ENCODE measurements around the gene GJB3. TPM values are rescaled to one million over a fixed set of nuclear protein-coding genes. Genes with fewer than 3 reads are reported as not detected.

The GJB3 gene
- total and polyA plus RNA-seq, 5 experiments from 2014 or later = not detected

- no peaks in the 10 kb centered on the region for H3K9me3 Mint-ChIP-seq
- H3K27me3 Mint-ChIP-seq = peaks cover 0 to 16% (median 3%) of the 10 kb centered on the region in 5 donors
- H3K4me3 Mint-ChIP-seq = no peak overlapping the region
- DNase-seq (no peak), ATAC-seq (no peak)
- POLR2A ChIA-PET = no interaction called here
- H3K4me1 Mint-ChIP-seq = peaks cover 0 to 2% (median 0%) of the 10 kb centered on the region in 4 donors
- H3K27ac Mint-ChIP-seq = no peak overlapping the region
- H3K36me3 Mint-ChIP-seq = no peaks in the 10 kb centered on the region
Observed at GRCh38 chr1:34747638-34747941, 33.4 kb upstream of the GJB3 start.

GRCh38 chr1:34749992-34750391 lies 31.0 kb upstream of the GJB3 start:
- ATAC-seq (no peak), DNase-seq (no peak)
- Mint-ChIP-seq H3K9me3 (no peaks in the 10 kb centered on the region), H3K27ac (peak overlapping the region in 1 of 10 donors; percentile 26), H3K27me3 (peaks cover 0 to 16% (median 7%) of the 10 kb centered on the region in 5 donors), H3K36me3 (no peaks in the 10 kb centered on the region), H3K4me3 (no peak overlapping the region), H3K4me1 (no peaks in the 10 kb centered on the region)
- POLR2A ChIA-PET = no interaction called here

GRCh38 chr1:34750610-34751009 lies 30.4 kb upstream of the GJB3 start:
- H3K9me3 Mint-ChIP-seq = no peaks in the 10 kb centered on the region
- ATAC-seq (no peak), DNase-seq (no peak)
- no peak overlapping the region for H3K4me3 Mint-ChIP-seq
- POLR2A ChIA-PET = no interaction called here
- no peaks in the 10 kb centered on the region for H3K4me1 Mint-ChIP-seq
- H3K36me3 Mint-ChIP-seq = no peaks in the 10 kb centered on the region
- peaks cover 0 to 16% (median 7%) of the 10 kb centered on the region in 5 donors for H3K27me3 Mint-ChIP-seq
- no peak overlapping the region for H3K27ac Mint-ChIP-seq

- H3K4me1 Mint-ChIP-seq = no peaks in the 10 kb centered on the region
- DNase-seq = no peak
- no peaks in the 10 kb centered on the region for H3K36me3 Mint-ChIP-seq
- H3K9me3 Mint-ChIP-seq = no peaks in the 10 kb centered on the region
- no peak for ATAC-seq
- H3K27ac Mint-ChIP-seq = no peak overlapping the region
- H3K4me3 Mint-ChIP-seq = no peak overlapping the region
- peaks cover 0 to 13% (median 2%) of the 10 kb centered on the region in 5 donors for H3K27me3 Mint-ChIP-seq
- POLR2A ChIA-PET = no interaction called here
Observed at GRCh38 chr1:34753163-34753562, 27.9 kb upstream of the GJB3 start.

- peak within 1 kb of the TSS in 1 of 10 donors; percentile 27 for H3K27ac Mint-ChIP-seq
Observed at GRCh38 chr1:34754964-34755637, 25.9 kb upstream of the GJB3 start, which contains the start of gene GJB5. TSS of gene GJB5 (plus strand) at chr1:34755047. CDS start at chr1:34757331, 2,284 bp downstream.

DNA sequence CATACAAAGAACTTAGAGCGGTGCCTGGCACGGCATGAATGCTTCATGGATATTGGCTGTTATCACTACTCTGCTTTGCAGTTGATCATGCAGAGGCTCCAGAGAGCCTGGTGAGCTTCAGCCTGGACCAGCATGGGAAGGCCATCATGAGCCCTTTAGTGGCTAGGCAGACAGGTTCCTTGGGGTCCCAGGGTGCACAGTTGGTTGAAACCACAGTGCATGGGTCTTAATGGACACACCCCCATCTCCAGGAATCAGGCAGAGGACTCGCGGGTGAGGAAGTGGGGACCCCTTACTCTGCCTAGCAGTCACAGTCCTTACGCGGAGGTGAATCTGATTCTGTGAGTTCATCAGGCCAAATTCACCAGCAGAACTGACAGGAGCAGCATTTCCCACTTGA lies 25.1 kb upstream of the GJB3 start:
- H3K36me3 Mint-ChIP-seq = no peaks in the 10 kb centered on the region
- peaks cover 0 to 20% (median 0%) of the 10 kb centered on the region in 5 donors for H3K27me3 Mint-ChIP-seq
- ATAC-seq = no peak
- H3K27ac Mint-ChIP-seq = no peak overlapping the region
- no peaks in the 10 kb centered on the region for H3K9me3 Mint-ChIP-seq
- no peak for DNase-seq
- H3K4me1 Mint-ChIP-seq = no peaks in the 10 kb centered on the region
- H3K4me3 Mint-ChIP-seq = no peak overlapping the region
- POLR2A ChIA-PET = no interaction called here

More at GRCh38 chr1:34754964-34755637, 25.9 kb upstream of the GJB3 start, which contains the start of gene GJB5:
- Mint-ChIP-seq H3K4me1 (no peaks in the 10 kb centered on the region), H3K27me3 (peaks cover 0 to 18% (median 0%) of the 10 kb centered on the region in 5 donors), H3K9me3 (no peaks in the 10 kb centered on the region), H3K36me3 (no peaks in the 10 kb centered on the region), H3K4me3 (no peak within 1 kb of the TSS)
- no peak for DNase-seq
- ATAC-seq = no peak
- POLR2A ChIA-PET = no interaction called here

DNA sequence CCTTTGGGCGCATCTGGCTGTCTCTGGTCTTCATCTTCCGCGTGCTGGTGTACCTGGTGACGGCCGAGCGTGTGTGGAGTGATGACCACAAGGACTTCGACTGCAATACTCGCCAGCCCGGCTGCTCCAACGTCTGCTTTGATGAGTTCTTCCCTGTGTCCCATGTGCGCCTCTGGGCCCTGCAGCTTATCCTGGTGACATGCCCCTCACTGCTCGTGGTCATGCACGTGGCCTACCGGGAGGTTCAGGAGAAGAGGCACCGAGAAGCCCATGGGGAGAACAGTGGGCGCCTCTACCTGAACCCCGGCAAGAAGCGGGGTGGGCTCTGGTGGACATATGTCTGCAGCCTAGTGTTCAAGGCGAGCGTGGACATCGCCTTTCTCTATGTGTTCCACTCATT lies 23.6 kb upstream of the GJB3 start:
- H3K27ac Mint-ChIP-seq = no peak overlapping the region
- ATAC-seq (no peak), DNase-seq (no peak)
- no peaks in the 10 kb centered on the region for H3K9me3 Mint-ChIP-seq
- no peaks in the 10 kb centered on the region for H3K36me3 Mint-ChIP-seq
- H3K4me3 Mint-ChIP-seq = no peak overlapping the region
- H3K4me1 Mint-ChIP-seq = no peaks in the 10 kb centered on the region
- H3K27me3 Mint-ChIP-seq = peaks cover 0 to 25% (median 7%) of the 10 kb centered on the region in 5 donors
- POLR2A ChIA-PET = no interaction called here

DNA sequence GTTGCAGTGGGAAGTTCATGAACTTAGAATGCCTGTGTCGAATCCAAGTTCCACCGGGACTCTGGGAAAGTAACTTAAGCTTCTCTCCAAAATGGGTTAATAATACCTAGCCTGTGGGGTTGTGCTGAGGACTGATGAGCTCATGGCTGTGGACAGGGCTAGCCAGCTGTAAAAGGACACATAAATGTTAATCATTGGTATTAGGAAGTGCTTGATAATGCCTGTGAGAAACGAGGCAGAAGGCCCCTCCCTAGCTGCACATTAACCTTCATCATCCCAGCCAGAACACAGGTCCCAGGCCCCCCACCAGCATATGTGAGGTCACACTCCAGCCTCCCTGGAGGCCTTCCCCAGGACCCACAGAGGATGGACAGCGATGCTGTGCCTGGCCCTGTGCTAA lies 22.3 kb upstream of the GJB3 start:
- ATAC-seq (no peak), DNase-seq (no peak)
- Mint-ChIP-seq H3K27me3 (peaks cover 0 to 32% (median 17%) of the 10 kb centered on the region in 5 donors), H3K4me3 (no peak overlapping the region), H3K4me1 (no peaks in the 10 kb centered on the region), H3K27ac (no peak overlapping the region), H3K9me3 (no peaks in the 10 kb centered on the region), H3K36me3 (no peaks in the 10 kb centered on the region)
- POLR2A ChIA-PET = no interaction called here

GRCh38 chr1:34759503-34760357 lies 21.3 kb upstream of the GJB3 start, which contains the start of gene GJB4:
TSS of gene GJB4 (plus strand) at chr1:34759740. CDS start at chr1:34761255, 1,515 bp downstream.
- DNase-seq = no peak
- POLR2A ChIA-PET = no interaction called here
- H3K27ac Mint-ChIP-seq = no peak within 1 kb of the TSS

DNA sequence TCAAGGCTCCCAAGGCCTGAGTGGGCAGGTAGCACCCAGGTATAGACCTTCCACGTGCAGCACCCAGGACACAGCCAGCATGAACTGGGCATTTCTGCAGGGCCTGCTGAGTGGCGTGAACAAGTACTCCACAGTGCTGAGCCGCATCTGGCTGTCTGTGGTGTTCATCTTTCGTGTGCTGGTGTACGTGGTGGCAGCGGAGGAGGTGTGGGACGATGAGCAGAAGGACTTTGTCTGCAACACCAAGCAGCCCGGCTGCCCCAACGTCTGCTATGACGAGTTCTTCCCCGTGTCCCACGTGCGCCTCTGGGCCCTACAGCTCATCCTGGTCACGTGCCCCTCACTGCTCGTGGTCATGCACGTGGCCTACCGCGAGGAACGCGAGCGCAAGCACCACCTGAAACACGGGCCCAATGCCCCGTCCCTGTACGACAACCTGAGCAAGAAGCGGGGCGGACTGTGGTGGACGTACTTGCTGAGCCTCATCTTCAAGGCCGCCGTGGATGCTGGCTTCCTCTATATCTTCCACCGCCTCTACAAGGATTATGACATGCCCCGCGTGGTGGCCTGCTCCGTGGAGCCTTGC lies 19.7 kb upstream of the GJB3 start:
- POLR2A ChIA-PET = no interaction called here
- Mint-ChIP-seq H3K9me3 (no peaks in the 10 kb centered on the region), H3K4me1 (no peaks in the 10 kb centered on the region), H3K36me3 (no peaks in the 10 kb centered on the region), H3K27ac (no peak overlapping the region), H3K27me3 (peaks cover 0 to 30% (median 18%) of the 10 kb centered on the region in 5 donors), H3K4me3 (no peak overlapping the region)
- DNase-seq = no peak
- no peak for ATAC-seq

More at GRCh38 chr1:34759503-34760357, 21.3 kb upstream of the GJB3 start, which contains the start of gene GJB4:
- H3K4me1 Mint-ChIP-seq = no peaks in the 10 kb centered on the region
- no peak within 1 kb of the TSS for H3K4me3 Mint-ChIP-seq
- no peaks in the 10 kb centered on the region for H3K9me3 Mint-ChIP-seq
- no peak for ATAC-seq
- no peaks in the 10 kb centered on the region for H3K36me3 Mint-ChIP-seq
- peaks cover 0 to 30% (median 18%) of the 10 kb centered on the region in 5 donors for H3K27me3 Mint-ChIP-seq

- no peak overlapping the region for H3K4me3 Mint-ChIP-seq
- no peak for ATAC-seq
- no peaks in the 10 kb centered on the region for H3K9me3 Mint-ChIP-seq
- no peak for DNase-seq
- H3K36me3 Mint-ChIP-seq = no peaks in the 10 kb centered on the region
- POLR2A ChIA-PET = no interaction called here
- H3K4me1 Mint-ChIP-seq = no peaks in the 10 kb centered on the region
- H3K27me3 Mint-ChIP-seq = peaks cover 0 to 30% (median 18%) of the 10 kb centered on the region in 5 donors
- H3K27ac Mint-ChIP-seq = no peak overlapping the region
Observed at GRCh38 chr1:34761776-34762307, 19.2 kb upstream of the GJB3 start.

GRCh38 chr1:34762474-34763141 lies 18.4 kb upstream of the GJB3 start:
- H3K9me3 Mint-ChIP-seq = no peaks in the 10 kb centered on the region
- DNase-seq = peak in 1 of 10 donors; percentile 30

More at GRCh38 chr1:34762474-34763141, 18.4 kb upstream of the GJB3 start:
- H3K4me1 Mint-ChIP-seq = no peaks in the 10 kb centered on the region
- H3K27ac Mint-ChIP-seq = no peak overlapping the region
- POLR2A ChIA-PET = no interaction called here
- H3K27me3 Mint-ChIP-seq = peaks cover 0 to 26% (median 18%) of the 10 kb centered on the region in 5 donors
- no peak overlapping the region for H3K4me3 Mint-ChIP-seq
- no peak for ATAC-seq
- no peaks in the 10 kb centered on the region for H3K36me3 Mint-ChIP-seq

Measured in naive thymus-derived CD8-positive, alpha-beta T cell (primary cell).